Tracheal epithelial cell (primary cell): ENCODE results near the gene RABGAP1. TPM values are rescaled to one million over a fixed set of nuclear protein-coding genes. Genes with fewer than 3 reads are reported as not detected.

Experiments used
- total RNA-seq: library from RNA; depleted of rRNA; stranded (reverse); fragments of >200 nt; gene quantifications from 2 replicates; pipeline ENCODE4 v1.2.1, GENCODE V29; 2014

The RABGAP1 gene
- total RNA-seq: 32.5 and 40.9 TPM in 2 replicates

GRCh38 chr9:122940749-122941581 is at the start of gene RABGAP1:
Gene RABGAP1, plus strand, starts transcription at chr9:122941020. Its CDS starts 16,040 bp downstream, at chr9:122957060.

DNA sequence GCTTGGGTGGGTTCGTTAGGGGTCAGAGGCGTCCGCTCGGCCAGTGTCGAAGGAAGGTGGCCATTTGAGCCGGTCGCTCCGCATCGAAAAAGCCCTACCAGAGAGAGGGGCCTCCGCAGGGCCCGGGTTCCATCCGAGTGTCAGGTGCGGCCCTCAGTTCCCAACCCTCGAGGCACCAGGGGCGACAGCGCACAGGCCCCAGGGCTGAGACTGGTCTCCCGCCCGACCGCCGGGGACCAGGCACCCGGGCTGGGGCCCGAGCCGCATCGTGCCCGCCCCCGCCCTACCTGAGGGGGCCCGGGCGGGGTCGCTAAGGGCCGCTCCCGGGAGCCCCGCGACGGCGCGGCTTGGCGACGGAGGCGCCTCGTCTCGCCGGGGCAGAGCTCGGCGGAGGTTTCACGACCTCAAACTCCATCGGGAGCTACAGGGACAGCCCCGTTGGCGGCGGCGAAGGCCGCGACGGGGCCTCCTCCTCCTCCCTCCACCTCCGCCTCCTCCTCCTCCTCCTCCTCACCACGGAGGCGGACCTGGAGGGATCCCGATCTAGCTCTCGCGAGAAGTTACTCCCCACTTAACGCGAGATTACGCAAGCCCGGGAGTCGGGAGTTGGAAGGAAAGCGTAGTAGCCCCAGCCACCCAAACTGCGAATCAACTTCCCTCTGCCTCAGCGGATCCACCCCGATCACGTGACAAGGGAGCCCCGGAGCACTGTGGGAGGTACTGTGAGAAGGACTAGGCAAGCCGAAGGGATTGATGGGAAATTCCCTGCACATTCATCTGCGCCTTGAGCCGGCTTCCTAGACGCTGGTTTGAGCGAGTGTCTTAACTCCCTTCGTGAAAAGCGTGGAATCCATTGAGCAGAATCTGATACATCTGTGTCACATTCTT is 35.8 kb upstream of the RABGAP1 start, which contains the start of gene RC3H2:
Gene RC3H2 (minus strand): TSS at position 537 of the 888 bp plus-strand sequence. CDS start 7,850 bp downstream, outside the sequence.

GRCh38 chr9:122912964-122913673 is 27.7 kb upstream of the RABGAP1 start, which contains the start of gene ZBTB6:
Gene ZBTB6, minus strand, starts transcription at chr9:122913323. Its CDS starts 1,251 bp downstream, at chr9:122912072.

GRCh38 chr9:122931226-122932121 is 9.3 kb upstream of the RABGAP1 start, which contains the start of gene ZBTB26:
Gene ZBTB26, minus strand, starts transcription at chr9:122931512. Its CDS starts 11,578 bp downstream, at chr9:122919934.

GRCh38 chr9:123033352-123033751 is 92.5 kb downstream of the RABGAP1 start, which contains the start of gene GPR21:
Gene GPR21, plus strand, starts transcription at chr9:123033667. Its CDS starts 900 bp downstream, at chr9:123034567.

Other genes with a start within 250 kb of the RABGAP1 start
- gene OR1L4, start 217.0 kb upstream of the RABGAP1 start, total RNA-seq: not detected in 2 replicates
- 0.24 TPM in 1 of 2 replicates, not detected in the other for gene OR1L6, start 198.7 kb upstream of the RABGAP1 start, total RNA-seq
- gene OR5C1, start 152.1 kb upstream of the RABGAP1 start, total RNA-seq: not detected in 2 replicates
- not detected in 2 replicates for gene OR1K1, start 140.9 kb upstream of the RABGAP1 start, total RNA-seq
- gene PDCL, start 112.4 kb upstream of the RABGAP1 start, total RNA-seq: 28.1 and 32.3 TPM in 2 replicates
- gene RC3H2, start 35.7 kb upstream of the RABGAP1 start, total RNA-seq: 55.2 and 56.1 TPM in 2 replicates
- 13.3 and 16.8 TPM in 2 replicates for gene ZBTB6, start 27.7 kb upstream of the RABGAP1 start, total RNA-seq
- gene ZBTB26, start 9.5 kb upstream of the RABGAP1 start, total RNA-seq: 1.4 and 2.1 TPM in 2 replicates
- gene GPR21, start 92.6 kb downstream of the RABGAP1 start, total RNA-seq: 0.48 and 0.64 TPM in 2 replicates